Measurements from ENCODE around the gene GALNT9.
"Not testable (repeated sequence)": the region's sequence is repeated elsewhere in the genome, so short reads cannot be mapped to it uniquely, and the experiment has no call there.

GALNT9 gene

DNA sequence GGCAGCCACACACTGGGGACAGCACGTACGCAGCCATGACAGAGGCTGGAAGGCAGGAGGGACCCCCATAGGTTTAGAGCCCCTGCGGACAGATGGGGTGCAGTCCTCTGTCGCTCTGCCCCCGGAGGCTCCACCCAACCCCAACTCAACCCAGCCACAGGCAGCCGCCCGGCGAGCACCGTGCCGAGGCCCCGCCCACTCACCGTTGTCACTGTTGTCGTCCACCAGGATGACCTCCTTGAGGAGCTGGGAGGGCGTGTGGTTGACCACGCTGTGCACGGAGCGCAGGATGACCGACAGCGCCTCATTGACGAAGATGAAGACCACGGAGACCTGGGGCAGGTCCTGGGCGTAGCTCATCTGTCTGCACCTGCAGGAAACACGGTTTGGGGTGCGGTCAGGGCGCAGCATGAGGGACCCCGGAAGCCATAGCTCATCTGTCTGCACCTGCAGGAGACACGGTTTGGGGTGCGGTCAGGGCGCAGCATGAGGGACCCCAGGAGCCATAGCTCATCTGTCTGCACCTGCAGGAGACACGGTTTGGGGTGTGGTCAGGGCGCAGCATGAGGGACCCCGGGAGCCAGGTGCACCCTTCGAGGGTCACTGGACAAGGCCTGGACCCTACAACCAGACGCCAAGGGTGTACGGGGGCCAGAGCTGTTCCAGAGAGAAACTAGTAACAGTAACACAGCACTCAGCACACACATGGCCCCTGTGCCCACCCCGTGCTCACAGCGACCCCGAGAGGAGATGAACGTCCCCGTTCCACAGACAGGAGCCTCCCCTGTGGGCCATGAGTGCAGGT, 66.9 kb downstream of the GALNT9 start:
- DNase-seq, result no peak

GRCh38 chr12:132261328-132262138, 67.9 kb downstream of the GALNT9 start:
- no peak for DNase-seq

GRCh38 chr12:132260721-132261120, 68.7 kb downstream of the GALNT9 start:
- no peak for DNase-seq

- no peak for DNase-seq
Observed at GRCh38 chr12:132259872-132260695, 69.3 kb downstream of the GALNT9 start.

DNA sequence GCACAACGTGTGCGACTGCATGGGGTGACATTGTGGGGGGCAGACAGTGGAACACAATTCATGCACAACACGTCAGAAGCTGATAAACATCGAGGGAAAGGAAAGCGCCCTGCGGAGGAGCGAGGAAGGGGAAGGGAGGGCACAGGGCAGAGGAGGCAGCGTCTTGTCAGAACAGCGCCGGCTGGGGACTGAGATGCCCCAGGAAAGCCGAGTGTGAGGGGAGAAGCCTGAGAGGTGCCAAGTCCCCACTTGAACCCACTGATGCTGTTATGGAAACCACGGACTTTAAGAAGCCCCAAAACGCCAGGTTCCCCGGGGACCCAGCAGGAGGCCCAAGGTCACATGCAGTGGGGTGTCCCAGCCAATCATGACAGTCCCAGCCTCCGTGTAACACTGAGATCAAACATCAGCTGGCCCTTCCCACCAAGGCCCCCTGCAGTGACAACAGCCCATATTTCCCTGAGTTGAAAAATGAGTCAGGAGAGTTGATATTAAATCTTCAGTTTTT, 70.0 kb downstream of the GALNT9 start:
- no peak for DNase-seq

DNA sequence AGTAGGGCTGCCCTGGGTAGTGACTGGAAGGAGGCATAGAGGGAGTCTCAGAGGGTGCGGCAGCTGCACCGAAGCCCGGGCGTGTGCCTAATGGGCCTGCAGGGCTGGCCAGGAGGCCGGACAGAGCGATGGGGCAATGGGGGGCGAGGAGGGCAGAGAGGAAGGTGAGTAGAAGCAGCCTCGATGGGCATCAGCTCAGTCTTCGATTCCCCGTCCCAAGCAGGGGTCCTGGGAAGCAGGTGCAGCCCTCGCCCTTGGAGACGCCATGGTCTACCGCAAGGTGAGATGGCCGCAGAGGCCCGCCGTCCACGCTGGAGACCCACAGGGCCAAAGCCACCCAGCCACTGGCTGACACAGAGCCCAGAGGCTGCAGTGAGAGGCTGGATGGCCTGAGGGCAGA, 70.8 kb downstream of the GALNT9 start:
- no peak for DNase-seq

- DNase-seq, result no peak
Observed at GRCh38 chr12:132257955-132258490, 71.4 kb downstream of the GALNT9 start.

- no peak for DNase-seq
Observed at GRCh38 chr12:132257206-132257954, 72.0 kb downstream of the GALNT9 start.

GRCh38 chr12:132256646-132257045, 72.7 kb downstream of the GALNT9 start:
- DNase-seq, result no peak

DNA sequence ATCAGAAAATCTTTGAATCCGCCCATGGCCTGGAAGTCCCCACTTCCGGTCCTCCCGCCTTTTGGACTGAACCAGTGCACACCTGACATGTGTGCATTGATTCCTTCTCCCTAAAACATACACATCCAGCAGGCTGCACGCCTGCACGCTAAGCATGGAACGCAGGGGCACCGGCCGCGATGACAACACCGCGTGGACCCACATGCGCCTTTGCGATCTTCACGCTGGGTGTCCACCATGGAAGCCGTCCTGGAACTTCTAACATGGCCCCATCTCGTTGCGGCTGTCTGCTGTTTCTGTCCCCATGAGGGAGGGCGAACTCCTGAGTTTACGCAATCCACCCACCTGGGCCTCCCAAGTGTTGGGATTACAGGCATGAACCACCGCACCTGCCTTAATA, 73.7 kb downstream of the GALNT9 start:
- DNase-seq, result no peak

DNA sequence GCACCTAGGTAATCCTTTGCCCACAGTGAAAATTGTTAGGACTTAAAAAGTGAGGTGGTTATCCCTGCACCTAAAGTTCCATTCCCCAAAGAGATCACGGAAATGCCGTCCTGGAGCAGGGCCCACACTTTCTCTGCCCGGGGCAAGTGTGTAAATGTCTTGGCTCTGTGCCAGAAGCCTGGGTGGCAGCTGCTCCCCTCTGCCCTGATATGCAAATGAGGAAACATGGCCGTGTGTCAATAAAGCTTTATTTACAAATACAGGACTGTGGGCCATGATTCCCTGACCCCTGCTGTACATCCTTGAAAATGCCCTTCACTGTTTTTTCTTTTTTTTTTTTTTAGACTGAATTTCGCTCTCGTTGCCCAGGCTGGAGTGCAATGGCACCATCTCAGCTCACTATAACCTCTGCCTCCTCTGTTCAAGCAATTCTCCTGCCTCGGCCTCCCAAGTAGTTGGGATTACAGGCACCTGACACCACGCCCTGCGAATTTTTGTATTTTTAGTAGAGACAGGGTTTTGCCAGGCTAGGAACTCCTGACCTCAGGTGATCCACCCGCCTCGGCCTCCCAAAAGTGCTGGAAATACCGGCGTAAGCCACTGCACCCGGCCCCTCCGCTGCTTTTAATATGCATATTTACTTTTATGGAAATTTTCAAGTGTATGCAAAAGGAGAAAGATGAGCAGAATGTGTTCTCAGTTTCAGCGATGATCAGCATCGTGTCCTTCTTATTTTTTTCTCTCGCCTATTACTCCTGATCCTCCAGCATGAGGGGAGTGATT, 75.5 kb downstream of the GALNT9 start:
- DNase-seq, result no peak

DNA sequence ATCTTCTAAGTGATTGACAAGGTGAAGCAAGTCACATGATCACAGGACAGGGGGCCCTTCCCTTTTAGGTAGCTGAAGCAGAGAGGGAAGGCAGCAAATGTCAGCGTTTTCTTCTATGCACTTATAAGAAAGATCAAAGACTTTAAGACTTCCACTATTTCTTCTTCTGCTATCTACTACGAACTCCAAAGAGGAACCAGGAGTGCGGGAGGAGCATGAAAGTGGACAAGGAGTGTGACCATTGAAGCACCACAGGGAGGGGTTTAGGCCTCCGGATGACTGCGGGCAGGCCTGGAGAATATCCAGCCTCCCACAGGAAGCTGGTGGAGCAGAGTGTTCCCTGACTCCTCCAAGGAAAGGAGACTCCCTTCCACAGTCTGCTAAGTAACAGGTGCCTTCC, 76.4 kb downstream of the GALNT9 start:
- DNase-seq, result not testable (repeated sequence)

- no peak for DNase-seq
Observed at GRCh38 chr12:132251741-132252490, 77.5 kb downstream of the GALNT9 start.

- no peak for DNase-seq
Observed at GRCh38 chr12:132251310-132251709, 78.1 kb downstream of the GALNT9 start.

- no peak for DNase-seq
Observed at GRCh38 chr12:132250707-132251106, 78.7 kb downstream of the GALNT9 start.

- DNase-seq, result no peak
Observed at GRCh38 chr12:132249689-132250478, 79.5 kb downstream of the GALNT9 start.

GRCh38 chr12:132248453-132249167, 80.8 kb downstream of the GALNT9 start:
- no peak for DNase-seq

- no peak for DNase-seq
Observed at GRCh38 chr12:132247718-132248452, 81.5 kb downstream of the GALNT9 start.
